ENCODE measurements around the gene SRSF10.

- TF ChIP-seq BMI1 (IDR thresholded peaks at IDR 0.05; ENCODE audit: low read length) (no peak), HIVEP1 (CRISPR knock-in tag; IDR thresholded peaks at IDR 0.05) (no peak), KAT8 (IDR thresholded peaks at IDR 0.05; ENCODE audit: low read depth) (no peak), NCOA2 (IDR thresholded peaks at IDR 0.05; ENCODE audit: partially characterized antibody in 2 of 2) (no peak), NRF1 (conservative IDR thresholded peaks at IDR 0.05 in 1 of 2, IDR thresholded peaks at IDR 0.05 in 1 of 2) (no peak), PATZ1 (CRISPR knock-in tag; IDR thresholded peaks at IDR 0.05; ENCODE audit: borderline replicate concordance) (no peak), KLF1 (tag; IDR thresholded peaks at IDR 0.05) (no peak)
- TF ChIP-seq, protein P1, sequence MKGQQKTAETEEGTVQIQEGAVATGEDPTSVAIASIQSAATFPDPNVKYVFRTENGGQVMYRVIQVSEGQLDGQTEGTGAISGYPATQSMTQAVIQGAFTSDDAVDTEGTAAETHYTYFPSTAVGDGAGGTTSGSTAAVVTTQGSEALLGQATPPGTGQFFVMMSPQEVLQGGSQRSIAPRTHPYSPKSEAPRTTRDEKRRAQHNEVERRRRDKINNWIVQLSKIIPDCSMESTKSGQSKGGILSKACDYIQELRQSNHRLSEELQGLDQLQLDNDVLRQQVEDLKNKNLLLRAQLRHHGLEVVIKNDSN (CRISPR knock-in tag; IDR thresholded peaks at IDR 0.05): no peak
These were observed 32.8 kb downstream of the SRSF10 start for GRCh38 chr1:23947366-23947765.

Data from K562 (cell line).